OCI-LY3 (cell line): ENCODE results near the gene RPP40.

Source experiments
- H2AFZ ChIP-seq: fragments of 200-600, 300-600 bp; shearing (Covaris generic); 2 replicates; pipeline ENCODE4 v1.6.0; 2014; ENCODE audit warnings: antibody characterized with exemption, low read depth, low read length
- H3K27ac ChIP-seq: fragments of 200-600, 300-600 bp; sonication (generic); 2 replicates; pipeline ENCODE4 v1.5.1; 2014; ENCODE audit warnings: mild to moderate bottlenecking, low read length, moderate library complexity, mixed read lengths
- H3K27me3 ChIP-seq: fragments of 200-600, 300-600 bp; sonication (generic); 2 replicates; pipeline ENCODE4 v1.6.1; 2014; ENCODE audit warnings: low read depth, low read length, mixed read lengths
- H3K36me3 ChIP-seq: fragments of 200-600, 300-600 bp; sonication (generic); replicated peaks from 2 replicates; pipeline ENCODE3; 2014; ENCODE audit warnings: low read depth, low read length, mixed read lengths
- H3K4me1 ChIP-seq: fragments of 300-600, 200-600 bp; sonication (generic); 2 replicates; pipeline ENCODE4 v1.6.1; 2014; ENCODE audit warnings: low read length, mixed read lengths
- H3K4me2 ChIP-seq: fragments of 200-600, 300-600 bp; sonication (generic); 2 replicates; pipeline ENCODE4 v1.6.1; 2014; ENCODE audit warnings: low read length, mixed read lengths
- H3K4me3 ChIP-seq: fragments of 300-600, 200-600 bp; sonication (generic); 2 replicates; pipeline ENCODE4 v1.5.1; 2014; ENCODE audit warnings: antibody characterized with exemption, mild to moderate bottlenecking, low read length, moderate library complexity
- H3K79me2 ChIP-seq: fragments of 300-600, 200-600 bp; shearing (Covaris generic); 2 replicates; pipeline ENCODE4 v1.6.1; 2014; ENCODE audit warnings: mild to moderate bottlenecking, low read length, mixed read lengths
- H3K9ac ChIP-seq: fragments of 300-600, 200-600 bp; shearing (Covaris generic); 2 replicates; pipeline ENCODE4 v1.6.0; 2014; ENCODE audit warnings: mild to moderate bottlenecking, low read length, moderate library complexity
- H3K9me3 ChIP-seq: fragments of 200-600, 300-600 bp; shearing (Covaris generic); 2 replicates; pipeline ENCODE4 v1.6.1; 2014; ENCODE audit warnings: low read length, mixed read lengths; ENCODE audit not compliant: insufficient read depth
- H4K20me1 ChIP-seq: fragments of 200-600, 300-600 bp; sonication (generic); 2 replicates; pipeline ENCODE4 v1.6.1; 2016; ENCODE audit warnings: low read length, mixed read lengths; ENCODE audit not compliant: insufficient read depth
- CTCF ChIP-seq: fragments of 200-600, 300-600 bp; sonication (generic); IDR thresholded peaks from 2 replicates; pipeline ENCODE4 v1.5.1; 2014; ENCODE audit warnings: antibody characterized with exemption, low read length, low read depth
- EZH2phosphoT487 ChIP-seq: fragments of 200-600 bp; shearing (Covaris generic); IDR thresholded peaks from 2 replicates; pipeline ENCODE4 v1.6.1; 2018; ENCODE audit warnings: antibody characterized with exemption, mixed run types, low read depth

RPP40 gene

GRCh38 chr6:4967301-4968030 is 36.4 kb downstream of the RPP40 start:
- H3K9me3 ChIP-seq, result no peaks in the 10 kb centered on the region
- no peak overlapping the region for H3K27ac ChIP-seq
- no peaks in the 10 kb centered on the region for H3K4me1 ChIP-seq
- no peak overlapping the region for H3K4me2 ChIP-seq
- no peaks in the 10 kb centered on the region for H3K79me2 ChIP-seq
- no peaks in the 10 kb centered on the region for H4K20me1 ChIP-seq
- no peak overlapping the region for H3K4me3 ChIP-seq
- H3K36me3 ChIP-seq, result no peaks in the 10 kb centered on the region
- no peak for TF ChIP-seq CTCF
- TF ChIP-seq EZH2phosphoT487, result no peak
- H2AFZ ChIP-seq, result no peak overlapping the region
- H3K9ac ChIP-seq, result no peak overlapping the region
- H3K27me3 ChIP-seq, result no peaks in the 10 kb centered on the region

GRCh38 chr6:4965562-4966389 is 38.1 kb downstream of the RPP40 start:
- no peaks in the 10 kb centered on the region for H3K79me2 ChIP-seq
- no peaks in the 10 kb centered on the region for H3K9me3 ChIP-seq
- H3K4me2 ChIP-seq, result no peak overlapping the region
- no peaks in the 10 kb centered on the region for H3K4me1 ChIP-seq
- H4K20me1 ChIP-seq, result no peaks in the 10 kb centered on the region
- no peak for TF ChIP-seq CTCF
- TF ChIP-seq EZH2phosphoT487, result no peak
- H3K9ac ChIP-seq, result no peak overlapping the region
- no peaks in the 10 kb centered on the region for H3K27me3 ChIP-seq
- no peaks in the 10 kb centered on the region for H3K36me3 ChIP-seq
- H2AFZ ChIP-seq, result no peak overlapping the region
- no peak overlapping the region for H3K27ac ChIP-seq
- no peak overlapping the region for H3K4me3 ChIP-seq

GRCh38 chr6:4964675-4965561 is 38.9 kb downstream of the RPP40 start:
- no peaks in the 10 kb centered on the region for H4K20me1 ChIP-seq

More at GRCh38 chr6:4964675-4965561, 38.9 kb downstream of the RPP40 start:
- Histone ChIP-seq H3K4me3 (no peak overlapping the region), H3K4me1 (no peaks in the 10 kb centered on the region), H3K9ac (no peak overlapping the region), H2AFZ (no peak overlapping the region), H3K9me3 (no peaks in the 10 kb centered on the region), H3K4me2 (no peak overlapping the region), H3K27me3 (no peaks in the 10 kb centered on the region), H3K27ac (no peak overlapping the region), H3K79me2 (no peaks in the 10 kb centered on the region), H3K36me3 (no peaks in the 10 kb centered on the region)
- no peak for TF ChIP-seq EZH2phosphoT487
- TF ChIP-seq CTCF, result no peak
